Karpas-422 (cell line): ENCODE results near the gene COPA. TPM values are rescaled to one million over a fixed set of nuclear protein-coding genes. Genes with fewer than 3 reads are reported as not detected.

ENCODE experiments used
- DNase-seq: peaks from one replicate; pipeline ENCODE4 v3.0.0-alpha.2; 2015
- H2AFZ ChIP-seq: fragments of 200-600 bp; sonication (generic); 2 replicates; pipeline ENCODE4 v1.6.1; 2014; ENCODE audit warnings: antibody characterized with exemption, low read length, mixed read lengths
- H3K27ac ChIP-seq: fragments of 200-600 bp; sonication (generic); 2 replicates; pipeline ENCODE4 v1.5.1; 2014; ENCODE audit warnings: mild to moderate bottlenecking, low read length, moderate library complexity
- H3K27me3 ChIP-seq: fragments of 200-600 bp; sonication (generic); 2 replicates; pipeline ENCODE4 v1.6.1; 2014; ENCODE audit warnings: low read length, mixed read lengths
- H3K36me3 ChIP-seq: fragments of 200-600 bp; sonication (generic); 2 replicates; pipeline ENCODE4 v1.6.1; 2014; ENCODE audit warnings: low read length, mixed read lengths; ENCODE audit not compliant: insufficient read depth
- H3K4me1 ChIP-seq: fragments of 200-600 bp; sonication (generic); 2 replicates; pipeline ENCODE4 v1.6.1; 2014; ENCODE audit warnings: mild to moderate bottlenecking, low read length, mixed read lengths
- H3K4me2 ChIP-seq: fragments of 200-600 bp; sonication (generic); 2 replicates; pipeline ENCODE4 v1.6.1; 2014; ENCODE audit warnings: low read length, low read depth, mild to moderate bottlenecking; ENCODE audit not compliant: poor library complexity, severe bottlenecking
- H3K4me3 ChIP-seq: fragments of 200-600 bp; sonication (generic); 2 replicates; pipeline ENCODE4 v1.5.1; 2014; ENCODE audit warnings: mild to moderate bottlenecking, antibody characterized with exemption, low read length, mixed read lengths
- H3K79me2 ChIP-seq: fragments of 200-600 bp; sonication (generic); 2 replicates; pipeline ENCODE4 v1.6.1; 2014; ENCODE audit warnings: mild to moderate bottlenecking, low read length, mixed read lengths
- H3K9ac ChIP-seq: fragments of 200-600 bp; sonication (generic); 2 replicates; pipeline ENCODE4 v1.6.0; 2014; ENCODE audit warnings: low read length
- H3K9me2 ChIP-seq: fragments of 200-600 bp; sonication (generic), shearing (Covaris generic); replicated peaks from 2 replicates; pipeline ENCODE4 v1.6.0; 2014; ENCODE audit warnings: mild to moderate bottlenecking, low read length, moderate library complexity; ENCODE audit not compliant: insufficient read depth
- H3K9me3 ChIP-seq: fragments of 300-700, 200-600 bp; sonication (generic); 2 replicates; pipeline ENCODE4 v1.6.1; 2014; ENCODE audit warnings: low read length, mixed read lengths
- H4K20me1 ChIP-seq: fragments of 200-600 bp; sonication (generic); 2 replicates; pipeline ENCODE4 v1.6.1; 2014; ENCODE audit warnings: mild to moderate bottlenecking, antibody characterized with exemption, low read length, low read depth; ENCODE audit not compliant: insufficient read depth
- total RNA-seq: library from RNA; depleted of rRNA; stranded (reverse); fragments of >200 nt; shearing (Covaris generic); gene quantifications from 2 replicates; pipeline ENCODE4 v1.2.3, GENCODE V29; 2014; ENCODE audit warnings: low replicate concordance

The COPA gene
- total RNA-seq, 1 experiment from 2014 or later = 107 TPM

GRCh38 chr1:160255781-160256300 lies 87.2 kb downstream of the COPA start:
- H3K79me2 ChIP-seq = peaks cover 94% of the 10 kb centered on the region
- H3K27me3 ChIP-seq = no peaks in the 10 kb centered on the region
- H3K4me3 ChIP-seq = no peak overlapping the region
- no peak overlapping the region for H3K27ac ChIP-seq
- H3K4me2 ChIP-seq = no peak overlapping the region
- peaks cover 20% of the 10 kb centered on the region for H3K4me1 ChIP-seq
- peaks cover 10% of the 10 kb centered on the region; the same call in 1 of the 2 replicates for H3K36me3 ChIP-seq
- DNase-seq = no peak
- no peaks in the 10 kb centered on the region for H3K9me2 ChIP-seq
- no peak overlapping the region for H2AFZ ChIP-seq
- H3K9me3 ChIP-seq = no peaks in the 10 kb centered on the region
- H3K9ac ChIP-seq = no peak overlapping the region
- no peaks in the 10 kb centered on the region for H4K20me1 ChIP-seq

DNA sequence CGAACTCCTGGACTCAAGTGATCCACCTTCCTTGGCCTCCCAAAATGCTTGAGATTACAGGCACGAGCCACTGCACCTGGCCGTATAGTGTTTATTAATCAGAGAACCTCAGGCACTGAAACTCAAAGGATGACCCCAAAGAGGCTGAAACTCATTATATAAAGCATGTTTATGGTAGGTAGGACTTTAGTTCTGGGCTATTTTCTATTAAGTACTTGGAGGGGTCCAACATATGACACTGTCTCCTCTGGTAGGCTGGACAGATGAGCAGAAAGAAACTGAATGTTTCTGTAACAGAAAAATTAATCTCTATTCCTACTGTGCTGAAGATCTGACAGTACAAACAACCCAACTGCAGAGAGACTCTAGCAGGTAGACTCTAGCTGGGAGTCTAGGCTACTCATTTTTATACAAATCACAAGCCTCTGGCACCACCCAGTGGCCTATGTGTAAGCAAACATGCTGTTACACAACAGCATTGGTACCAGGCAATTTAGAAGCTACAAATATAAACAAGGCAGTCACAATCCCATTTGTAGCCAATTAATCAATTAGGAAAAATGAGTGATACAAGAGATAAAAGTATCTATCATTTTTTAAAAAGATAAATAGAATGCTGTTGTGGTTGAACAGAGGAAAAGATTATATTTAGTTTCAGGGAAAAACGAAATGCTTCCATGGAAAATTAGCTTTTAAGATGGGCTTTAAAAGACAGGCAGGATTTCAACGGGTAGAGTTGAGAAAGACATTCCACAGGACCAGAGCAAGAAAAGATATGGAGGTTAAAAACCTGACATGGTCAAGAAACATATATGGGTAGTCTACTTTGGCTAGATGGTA lies 91.1 kb downstream of the COPA start:
- DNase-seq = peak; percentile 85
- Histone ChIP-seq H2AFZ (no peak overlapping the region), H3K4me2 (no peak overlapping the region), H3K36me3 (peaks cover 10% of the 10 kb centered on the region; the same call in 1 of the 2 replicates), H3K79me2 (peaks cover 94% of the 10 kb centered on the region), H3K9me3 (no peaks in the 10 kb centered on the region), H3K9me2 (no peaks in the 10 kb centered on the region), H3K4me1 (no peaks in the 10 kb centered on the region), H3K27ac (no peak overlapping the region), H3K27me3 (no peaks in the 10 kb centered on the region), H4K20me1 (no peaks in the 10 kb centered on the region), H3K4me3 (no peak overlapping the region), H3K9ac (no peak overlapping the region)

- Histone ChIP-seq H3K36me3 (peaks cover 10% of the 10 kb centered on the region; the same call in 1 of the 2 replicates), H3K4me1 (no peaks in the 10 kb centered on the region), H2AFZ (no peak overlapping the region), H3K9ac (no peak overlapping the region), H3K27me3 (no peaks in the 10 kb centered on the region), H3K4me2 (no peak overlapping the region), H3K9me2 (no peaks in the 10 kb centered on the region), H3K27ac (no peak overlapping the region), H4K20me1 (peaks cover 6% of the 10 kb centered on the region; the same call in 1 of the 2 replicates), H3K79me2 (peaks cover 94% of the 10 kb centered on the region), H3K4me3 (no peak overlapping the region), H3K9me3 (no peaks in the 10 kb centered on the region)
- DNase-seq = no peak
Observed at GRCh38 chr1:160251011-160251410, 92.0 kb downstream of the COPA start.

DNA sequence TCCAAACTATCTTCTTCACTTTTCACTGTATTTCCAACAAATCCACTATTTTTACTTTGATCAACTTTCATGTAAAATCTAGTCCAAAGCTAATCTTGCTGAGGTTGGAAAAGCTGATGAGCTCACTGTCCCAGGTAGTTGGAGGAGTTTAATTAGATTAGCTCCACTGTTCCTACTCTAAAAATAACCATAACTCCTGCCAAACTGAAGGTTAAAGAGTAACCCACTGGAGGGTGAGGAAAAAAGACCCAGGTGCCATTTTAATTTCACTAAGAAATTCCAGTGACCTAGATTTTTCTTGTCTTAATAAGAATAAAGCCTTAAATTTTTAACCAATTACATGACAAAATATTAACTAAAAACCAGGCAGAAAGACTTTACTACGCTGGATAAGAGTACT lies 96.0 kb downstream of the COPA start:
- Histone ChIP-seq H3K36me3 (peaks cover 15% of the 10 kb centered on the region; the same call in 1 of the 2 replicates), H3K27me3 (no peaks in the 10 kb centered on the region), H3K9me2 (no peaks in the 10 kb centered on the region), H3K4me2 (no peak overlapping the region), H3K4me3 (no peak overlapping the region), H4K20me1 (peaks cover 6% of the 10 kb centered on the region; the same call in 1 of the 2 replicates), H3K79me2 (peaks cover 92% of the 10 kb centered on the region), H2AFZ (no peak overlapping the region), H3K4me1 (no peaks in the 10 kb centered on the region), H3K27ac (no peak overlapping the region), H3K9me3 (no peaks in the 10 kb centered on the region), H3K9ac (no peak overlapping the region)
- no peak for DNase-seq

DNA sequence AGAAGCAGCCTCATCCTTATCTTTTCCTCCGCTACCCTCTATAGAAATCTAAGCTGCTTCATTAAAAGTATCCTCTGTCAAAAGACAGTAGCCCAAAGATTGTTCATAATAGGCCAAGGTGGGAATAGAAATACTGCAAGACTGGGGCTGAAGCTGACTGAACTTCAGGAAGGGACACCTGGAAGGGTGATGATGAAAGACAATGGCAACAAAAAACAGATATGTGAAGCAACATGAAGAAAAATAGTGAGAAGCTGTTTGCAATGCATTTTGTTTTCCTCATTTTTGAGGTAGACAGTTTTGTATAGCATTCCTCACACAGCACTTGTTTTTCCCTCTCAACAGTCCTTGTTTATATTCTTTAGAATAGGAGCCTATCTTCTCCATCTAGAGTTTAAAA lies 97.6 kb downstream of the COPA start:
- H3K9ac ChIP-seq = no peak overlapping the region
- H3K79me2 ChIP-seq = peaks cover 83% of the 10 kb centered on the region
- no peak overlapping the region for H3K4me2 ChIP-seq
- H4K20me1 ChIP-seq = peaks cover 6% of the 10 kb centered on the region; the same call in 1 of the 2 replicates
- H2AFZ ChIP-seq = no peak overlapping the region
- no peak overlapping the region for H3K4me3 ChIP-seq
- no peak for DNase-seq
- H3K36me3 ChIP-seq = peaks cover 21% of the 10 kb centered on the region; the same call in 1 of the 2 replicates
- no peaks in the 10 kb centered on the region for H3K4me1 ChIP-seq
- H3K9me3 ChIP-seq = no peaks in the 10 kb centered on the region
- H3K9me2 ChIP-seq = no peaks in the 10 kb centered on the region
- H3K27me3 ChIP-seq = no peaks in the 10 kb centered on the region
- H3K27ac ChIP-seq = no peak overlapping the region

GRCh38 chr1:160244209-160244608 lies 98.8 kb downstream of the COPA start:
- Histone ChIP-seq H3K9me2 (no peaks in the 10 kb centered on the region), H4K20me1 (peaks cover 6% of the 10 kb centered on the region; the same call in 1 of the 2 replicates), H3K27me3 (no peaks in the 10 kb centered on the region), H3K4me1 (no peaks in the 10 kb centered on the region), H3K4me3 (no peak overlapping the region), H3K36me3 (peaks cover 33% of the 10 kb centered on the region; the same call in 1 of the 2 replicates), H3K27ac (no peak overlapping the region), H3K9me3 (no peaks in the 10 kb centered on the region), H3K4me2 (no peak overlapping the region), H3K9ac (no peak overlapping the region), H2AFZ (no peak overlapping the region), H3K79me2 (peaks cover 74% of the 10 kb centered on the region)
- DNase-seq = no peak

DNA sequence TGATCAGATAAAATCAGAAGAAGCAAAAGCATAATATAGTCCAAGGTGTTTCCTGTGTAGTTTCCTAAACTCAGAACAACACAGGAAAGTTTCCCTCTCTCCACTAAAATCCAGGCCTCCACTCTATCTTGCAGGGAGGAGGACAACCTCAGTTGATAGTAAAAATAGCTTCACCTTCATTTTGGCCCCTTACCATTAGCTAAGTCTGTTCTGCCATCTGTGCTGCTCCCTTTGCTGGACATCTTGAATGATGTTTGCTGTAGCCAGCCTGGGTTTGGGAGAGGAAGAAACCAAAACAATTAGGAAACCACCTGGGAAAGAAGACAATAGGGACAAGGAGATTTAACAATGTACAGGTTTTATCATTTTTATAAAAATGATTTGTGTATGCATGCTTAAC lies 99.3 kb downstream of the COPA start:
- Histone ChIP-seq H3K9ac (no peak overlapping the region), H3K4me2 (no peak overlapping the region), H3K4me1 (no peaks in the 10 kb centered on the region), H4K20me1 (peaks cover 6% of the 10 kb centered on the region; the same call in 1 of the 2 replicates), H3K9me2 (no peaks in the 10 kb centered on the region), H3K27me3 (no peaks in the 10 kb centered on the region), H2AFZ (no peak overlapping the region), H3K79me2 (peaks cover 70% of the 10 kb centered on the region), H3K27ac (no peak overlapping the region), H3K4me3 (no peak overlapping the region), H3K36me3 (peaks cover 34% of the 10 kb centered on the region; the same call in 1 of the 2 replicates), H3K9me3 (no peaks in the 10 kb centered on the region)
- DNase-seq = no peak

GRCh38 chr1:160239582-160240299 lies 103.3 kb downstream of the COPA start:
- Histone ChIP-seq H3K36me3 (peaks cover 60% of the 10 kb centered on the region), H3K9ac (no peak overlapping the region), H3K27ac (no peak overlapping the region), H3K9me2 (no peaks in the 10 kb centered on the region), H3K9me3 (no peaks in the 10 kb centered on the region), H3K27me3 (no peaks in the 10 kb centered on the region), H3K4me2 (no peak overlapping the region), H3K4me3 (no peak overlapping the region), H4K20me1 (no peaks in the 10 kb centered on the region), H3K79me2 (peaks cover 37% of the 10 kb centered on the region), H3K4me1 (no peaks in the 10 kb centered on the region), H2AFZ (no peak overlapping the region)
- no peak for DNase-seq
